HL-60 (cell line): ENCODE measurements around the gene SUPT5H. TPM values are rescaled to one million over a fixed set of nuclear protein-coding genes. Genes with fewer than 3 reads are reported as not detected.

ENCODE experiments used
- DNase-seq, 2 experiments: peaks; one replicate each; pipeline ENCODE4 v3.0.0-alpha.2; 2010 to 2020; ENCODE audit warnings: low read depth in 1 of 2, low spot score in 1 of 2
- H3K27ac ChIP-seq: fragments of 250-450 bp; sonication (Bioruptor Pico); replicated peaks from 2 replicates; pipeline ENCODE4 v1.5.1; 2020; ENCODE audit warnings: mild to moderate bottlenecking, moderate library complexity
- H3K27me3 ChIP-seq: fragments of 250-450 bp; sonication (Bioruptor Pico); 2 replicates; pipeline ENCODE4 v1.5.1; 2021; ENCODE audit warnings: mild to moderate bottlenecking, moderate library complexity; ENCODE audit not compliant: insufficient read depth, poor library complexity, severe bottlenecking
- H3K4me3 ChIP-seq: replicated peaks from 2 replicates; pipeline ENCODE4 v1.5.1; 2011; ENCODE audit warnings: mild to moderate bottlenecking, control low read depth, low read length; ENCODE audit not compliant: insufficient read depth
- GABPA ChIP-seq: IDR thresholded peaks from 2 replicates; pipeline ENCODE4 v1.6.1; 2012; ENCODE audit warnings: low read depth
- microRNA-seq: library from miRNA; unstranded; fragments of <30 nt; microRNA quantifications from one replicate; pipeline ENCODE4, GENCODE V29; 2018
- TF ChIP-seq, protein P1 (sequence below): IDR thresholded peaks from one replicate; pipeline ENCODE4 v1.5.1; 2011; ENCODE audit warnings: low read length, control low read depth, inconsistent platforms; ENCODE audit not compliant: insufficient read depth
- TF ChIP-seq, protein P2 (sequence below): IDR thresholded peaks from 2 replicates; pipeline ENCODE4 v1.6.1; 2012; ENCODE audit warnings: low read depth; ENCODE audit not compliant: insufficient replicate concordance

SUPT5H gene

DNA sequence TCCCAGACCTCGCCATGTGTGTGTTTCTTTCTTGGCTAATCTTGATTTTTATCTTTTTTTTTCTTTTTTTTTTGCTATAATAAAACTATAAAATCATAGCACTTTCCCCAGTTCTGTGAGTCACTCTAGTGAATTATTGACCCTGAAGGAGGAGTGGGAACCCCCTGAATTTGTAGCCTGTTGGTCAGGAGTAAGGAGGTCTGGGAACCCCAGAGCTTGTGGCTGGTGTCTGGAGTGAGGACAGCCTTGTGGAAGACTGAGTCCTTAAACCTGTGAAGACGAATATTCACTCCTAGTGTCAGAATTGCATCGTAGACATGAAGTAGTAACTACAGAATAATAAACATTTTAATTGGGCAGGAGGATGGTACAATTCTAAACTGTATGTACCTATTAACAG, 79.8 kb downstream of the SUPT5H start:
- Histone ChIP-seq H3K4me3 (no peak overlapping the region), H3K27me3 (no peaks in the 10 kb centered on the region), H3K27ac (no peak overlapping the region)
- DNase-seq: no peak
- TF ChIP-seq, protein P1, sequence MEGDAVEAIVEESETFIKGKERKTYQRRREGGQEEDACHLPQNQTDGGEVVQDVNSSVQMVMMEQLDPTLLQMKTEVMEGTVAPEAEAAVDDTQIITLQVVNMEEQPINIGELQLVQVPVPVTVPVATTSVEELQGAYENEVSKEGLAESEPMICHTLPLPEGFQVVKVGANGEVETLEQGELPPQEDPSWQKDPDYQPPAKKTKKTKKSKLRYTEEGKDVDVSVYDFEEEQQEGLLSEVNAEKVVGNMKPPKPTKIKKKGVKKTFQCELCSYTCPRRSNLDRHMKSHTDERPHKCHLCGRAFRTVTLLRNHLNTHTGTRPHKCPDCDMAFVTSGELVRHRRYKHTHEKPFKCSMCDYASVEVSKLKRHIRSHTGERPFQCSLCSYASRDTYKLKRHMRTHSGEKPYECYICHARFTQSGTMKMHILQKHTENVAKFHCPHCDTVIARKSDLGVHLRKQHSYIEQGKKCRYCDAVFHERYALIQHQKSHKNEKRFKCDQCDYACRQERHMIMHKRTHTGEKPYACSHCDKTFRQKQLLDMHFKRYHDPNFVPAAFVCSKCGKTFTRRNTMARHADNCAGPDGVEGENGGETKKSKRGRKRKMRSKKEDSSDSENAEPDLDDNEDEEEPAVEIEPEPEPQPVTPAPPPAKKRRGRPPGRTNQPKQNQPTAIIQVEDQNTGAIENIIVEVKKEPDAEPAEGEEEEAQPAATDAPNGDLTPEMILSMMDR: no peak
- TF ChIP-seq GABPA: no peak
- TF ChIP-seq, protein P2, sequence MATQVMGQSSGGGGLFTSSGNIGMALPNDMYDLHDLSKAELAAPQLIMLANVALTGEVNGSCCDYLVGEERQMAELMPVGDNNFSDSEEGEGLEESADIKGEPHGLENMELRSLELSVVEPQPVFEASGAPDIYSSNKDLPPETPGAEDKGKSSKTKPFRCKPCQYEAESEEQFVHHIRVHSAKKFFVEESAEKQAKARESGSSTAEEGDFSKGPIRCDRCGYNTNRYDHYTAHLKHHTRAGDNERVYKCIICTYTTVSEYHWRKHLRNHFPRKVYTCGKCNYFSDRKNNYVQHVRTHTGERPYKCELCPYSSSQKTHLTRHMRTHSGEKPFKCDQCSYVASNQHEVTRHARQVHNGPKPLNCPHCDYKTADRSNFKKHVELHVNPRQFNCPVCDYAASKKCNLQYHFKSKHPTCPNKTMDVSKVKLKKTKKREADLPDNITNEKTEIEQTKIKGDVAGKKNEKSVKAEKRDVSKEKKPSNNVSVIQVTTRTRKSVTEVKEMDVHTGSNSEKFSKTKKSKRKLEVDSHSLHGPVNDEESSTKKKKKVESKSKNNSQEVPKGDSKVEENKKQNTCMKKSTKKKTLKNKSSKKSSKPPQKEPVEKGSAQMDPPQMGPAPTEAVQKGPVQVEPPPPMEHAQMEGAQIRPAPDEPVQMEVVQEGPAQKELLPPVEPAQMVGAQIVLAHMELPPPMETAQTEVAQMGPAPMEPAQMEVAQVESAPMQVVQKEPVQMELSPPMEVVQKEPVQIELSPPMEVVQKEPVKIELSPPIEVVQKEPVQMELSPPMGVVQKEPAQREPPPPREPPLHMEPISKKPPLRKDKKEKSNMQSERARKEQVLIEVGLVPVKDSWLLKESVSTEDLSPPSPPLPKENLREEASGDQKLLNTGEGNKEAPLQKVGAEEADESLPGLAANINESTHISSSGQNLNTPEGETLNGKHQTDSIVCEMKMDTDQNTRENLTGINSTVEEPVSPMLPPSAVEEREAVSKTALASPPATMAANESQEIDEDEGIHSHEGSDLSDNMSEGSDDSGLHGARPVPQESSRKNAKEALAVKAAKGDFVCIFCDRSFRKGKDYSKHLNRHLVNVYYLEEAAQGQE: no peak

Small RNA genes lying within 50 kb of the gene (microRNA-seq; reads per million reads assigned to microRNA genes)
- gene MIR4530: not detected
